Activated CD4-positive, alpha-beta T cell treated with anti-CD3 and anti-CD28 coated beads for 24 hours (primary cell): Measurements from ENCODE around the gene UPF3A.
A peak's percentile ranks its signal among the peaks of the same experiment; 100 is the strongest.
"Not testable (repeated sequence)": the region's sequence is repeated elsewhere in the genome, so short reads cannot be mapped to it uniquely, and the experiment has no call there.

ENCODE experiments used
- DNase-seq, 2 donors: peaks; one replicate each; pipeline ENCODE4 v3.0.0-alpha.2; 2020; ENCODE audit warnings: low read depth in 2 of 2

UPF3A gene

DNA sequence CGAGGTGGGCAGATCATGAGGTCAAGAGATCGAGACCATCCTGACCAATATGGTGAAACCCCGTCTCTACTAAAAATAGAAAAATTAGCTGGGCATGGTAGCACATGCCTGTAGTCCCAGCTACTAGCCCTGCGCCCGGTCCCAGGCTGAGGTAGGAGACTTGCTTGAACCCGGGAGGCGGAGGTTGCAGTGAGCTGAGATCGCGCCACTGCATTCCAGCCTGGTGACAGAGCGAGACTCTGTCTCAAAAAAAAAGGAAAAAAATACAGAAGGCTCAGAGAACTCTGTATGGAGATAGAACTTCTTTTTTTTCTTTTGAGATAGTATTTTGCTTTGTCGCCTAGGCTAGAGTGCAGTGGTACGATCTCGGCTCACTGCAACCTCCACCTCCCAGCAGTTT, 17.1 kb upstream of the UPF3A start:
- not testable (repeated sequence) for DNase-seq

GRCh38 chr13:114264886-114265611, 16.4 kb upstream of the UPF3A start:
- no peak for DNase-seq

DNA sequence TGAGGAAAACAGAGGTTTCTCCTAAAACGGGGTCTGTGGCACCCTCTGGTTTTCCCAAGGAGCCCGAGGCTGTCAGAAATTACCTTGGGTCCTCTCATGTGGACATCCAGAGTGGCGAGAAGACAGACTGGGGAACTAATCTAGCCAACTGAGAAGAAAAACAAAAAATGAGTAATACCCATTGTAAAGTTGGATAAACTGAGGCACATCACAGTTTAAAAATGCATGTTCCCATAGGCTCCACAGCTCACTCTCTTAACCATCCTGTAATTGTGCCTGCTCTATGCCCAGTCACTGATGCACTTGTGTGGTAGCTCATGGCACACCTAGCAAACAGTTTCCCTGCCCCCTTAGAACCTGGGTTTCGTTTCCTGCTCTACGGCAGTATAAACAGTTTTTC, 15.2 kb upstream of the UPF3A start:
- no peak for DNase-seq

- DNase-seq, result no peak
Observed at GRCh38 chr13:114268344-114269280, 12.8 kb upstream of the UPF3A start.

- DNase-seq, result no peak
Observed at GRCh38 chr13:114269281-114269770, 12.1 kb upstream of the UPF3A start.

- no peak for DNase-seq
Observed at GRCh38 chr13:114272977-114273376, 8.4 kb upstream of the UPF3A start.

DNA sequence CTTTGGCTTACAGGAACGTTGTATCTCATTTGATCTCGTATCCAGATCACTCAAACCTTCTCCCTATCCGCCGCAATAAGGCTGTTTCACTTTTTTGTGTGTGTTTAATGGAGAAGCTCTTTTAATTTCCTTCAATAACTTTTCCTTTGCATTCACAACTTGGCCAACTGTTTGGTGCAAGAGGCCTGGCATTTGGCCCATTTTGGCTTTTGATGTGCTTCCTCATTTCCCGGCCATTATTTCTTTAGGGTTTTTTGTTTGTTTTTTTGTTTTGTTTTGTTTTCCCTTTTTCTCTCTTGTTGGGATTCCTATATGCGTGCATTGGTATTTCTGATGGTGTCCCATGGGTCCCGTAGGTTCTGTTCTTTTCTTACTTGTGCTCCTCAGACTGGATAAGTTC, 6.1 kb upstream of the UPF3A start:
- DNase-seq, result no peak

DNA sequence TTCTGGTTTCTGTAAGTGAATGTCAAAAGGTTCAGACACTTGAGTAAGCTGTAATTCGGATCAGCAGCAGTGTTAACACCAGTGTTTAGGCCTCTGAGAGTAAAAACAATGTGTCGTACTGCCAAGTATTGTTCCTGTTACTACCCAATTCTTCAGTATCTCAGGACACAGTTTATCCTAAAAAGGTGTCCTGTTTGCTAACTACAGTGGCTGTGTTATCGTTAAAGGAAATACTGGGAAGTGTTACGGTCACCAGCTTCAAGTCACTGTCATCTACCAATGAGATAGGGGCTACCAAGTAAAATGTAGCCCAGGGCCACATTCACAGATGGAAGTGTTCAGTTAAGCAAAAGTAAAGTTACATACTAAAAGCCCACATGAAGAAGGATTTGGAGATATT, 2.3 kb upstream of the UPF3A start:
- no peak for DNase-seq

DNA sequence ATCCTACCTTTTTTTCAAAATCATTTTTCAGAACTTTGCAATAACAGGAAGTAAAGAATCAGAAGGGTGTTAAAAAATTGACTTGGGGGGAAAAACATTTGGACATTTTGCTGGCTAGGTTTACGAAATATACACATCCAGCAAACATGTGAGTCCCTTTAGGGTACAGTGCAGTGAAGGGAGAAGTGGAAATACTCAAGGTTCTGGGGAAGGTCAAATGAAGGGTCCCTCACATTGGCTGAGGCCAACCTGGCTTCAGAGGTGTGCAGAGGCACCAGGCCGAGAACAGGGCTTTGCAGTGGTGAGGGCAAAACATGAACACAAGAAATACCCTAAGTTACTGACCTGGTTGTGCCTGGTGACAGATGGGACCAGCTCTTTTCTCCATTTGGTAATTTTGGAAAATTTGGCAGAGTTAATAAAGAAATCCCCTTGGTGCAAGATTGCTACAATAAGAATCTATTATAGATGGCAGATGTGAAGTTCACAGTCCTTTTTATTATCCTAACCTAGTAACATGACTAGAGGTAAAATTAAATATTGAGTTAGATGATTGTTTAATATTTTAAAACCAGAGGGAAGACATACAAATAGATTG, 1.5 kb upstream of the UPF3A start:
- no peak for DNase-seq

DNA sequence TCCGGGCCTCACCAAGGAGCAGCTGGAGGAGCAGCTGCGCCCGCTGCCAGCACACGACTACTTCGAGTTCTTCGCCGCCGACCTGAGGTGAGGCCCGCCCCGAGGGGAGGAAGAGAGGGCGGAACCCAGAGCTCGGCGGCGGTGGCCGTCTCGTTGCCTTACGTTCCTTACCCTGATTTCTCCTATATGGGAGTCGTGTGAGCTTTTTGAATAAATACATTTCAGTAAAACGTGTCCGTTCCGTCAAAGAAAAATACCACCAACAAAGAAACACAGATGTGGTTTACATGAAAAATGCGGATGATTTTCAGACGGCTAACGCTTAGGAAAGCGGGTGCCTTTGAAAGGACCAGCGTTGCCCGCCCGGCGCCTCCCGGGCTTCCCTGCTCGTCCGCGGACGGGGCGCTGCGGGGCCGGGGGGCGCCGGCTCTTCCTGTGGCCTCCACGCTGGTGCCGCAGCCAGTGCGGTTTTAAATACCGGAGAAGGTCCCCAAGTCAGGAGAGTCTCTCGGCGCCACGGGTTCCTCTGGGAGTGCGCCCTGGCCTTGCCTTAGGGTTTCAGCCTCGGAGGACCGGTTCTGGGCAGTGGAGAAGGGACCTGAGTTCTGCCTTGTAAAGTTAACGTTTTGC, 755 bp downstream of the UPF3A start:
- peak; percentile 17 to 53 for DNase-seq

GRCh38 chr13:114283576-114283975, 2.2 kb downstream of the UPF3A start:
- no peak for DNase-seq

DNA sequence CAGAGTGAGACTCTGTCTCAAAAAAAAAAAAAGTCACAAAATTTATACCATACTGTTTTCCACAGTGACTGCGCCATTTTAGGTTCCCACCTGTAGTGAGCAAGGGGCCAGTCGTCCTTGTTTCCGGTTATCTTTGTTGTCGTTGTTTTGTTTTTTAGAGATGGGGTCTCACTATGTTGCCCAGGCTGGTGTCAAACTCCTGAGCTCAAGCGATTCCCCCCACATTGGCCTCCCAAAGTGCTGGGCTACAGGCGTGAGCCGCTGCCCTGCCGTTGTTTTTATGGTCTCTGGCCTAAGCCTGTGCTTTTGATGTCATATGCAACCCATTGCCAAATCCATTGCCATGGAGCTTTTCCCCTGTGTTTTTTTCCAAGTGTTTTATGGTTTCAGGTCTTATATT, 3.3 kb downstream of the UPF3A start:
- DNase-seq, result no peak

DNA sequence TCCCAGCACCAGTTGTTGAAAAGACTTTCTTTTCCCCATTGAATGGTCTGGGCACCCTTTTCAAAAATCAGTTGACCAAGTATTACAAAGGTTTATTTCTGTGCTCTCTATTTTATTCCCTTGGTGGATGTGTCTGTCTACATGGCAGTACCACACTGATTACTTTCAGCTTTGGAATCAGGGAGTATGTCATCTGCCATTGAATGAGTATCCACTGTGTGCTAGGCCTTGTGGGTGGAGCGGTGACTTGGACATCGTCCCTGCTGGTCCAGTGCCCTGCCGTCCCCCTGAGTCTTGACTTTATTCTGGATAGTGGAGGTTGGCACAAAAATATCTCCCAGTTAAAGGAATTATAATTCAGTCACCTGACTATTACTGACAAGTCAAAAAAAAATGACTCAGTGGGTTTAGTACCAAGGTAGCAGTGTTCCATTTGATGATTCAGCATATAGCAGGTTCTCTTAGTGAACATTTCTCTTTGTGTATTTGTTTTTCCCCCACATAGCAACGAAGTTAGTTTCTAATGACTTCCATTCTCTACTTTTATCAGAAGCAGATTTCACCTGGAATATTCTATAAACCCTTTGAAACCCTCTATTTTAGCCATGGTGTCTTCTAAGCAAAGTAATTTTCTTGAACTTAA, 3.9 kb downstream of the UPF3A start:
- DNase-seq, result no peak

DNA sequence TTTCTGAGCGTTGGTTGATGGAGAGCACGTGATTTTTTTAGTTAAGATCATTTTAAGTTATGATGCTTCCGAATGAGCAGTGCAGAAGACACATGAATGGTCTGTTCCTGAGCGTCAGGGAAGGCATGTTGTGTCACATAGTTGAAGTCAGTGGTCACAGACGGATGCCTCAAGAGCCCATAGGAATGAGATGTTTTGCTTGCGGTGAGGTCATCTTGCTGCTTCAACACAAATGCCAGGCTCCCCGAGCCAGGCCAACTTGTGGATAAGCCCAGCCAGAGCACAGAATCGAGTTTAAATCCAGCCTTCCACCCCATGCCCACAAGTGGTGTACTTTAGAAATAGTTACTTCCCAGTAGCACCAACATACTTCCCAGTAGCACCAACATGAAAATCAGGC, 5.4 kb downstream of the UPF3A start:
- DNase-seq, result no peak

DNA sequence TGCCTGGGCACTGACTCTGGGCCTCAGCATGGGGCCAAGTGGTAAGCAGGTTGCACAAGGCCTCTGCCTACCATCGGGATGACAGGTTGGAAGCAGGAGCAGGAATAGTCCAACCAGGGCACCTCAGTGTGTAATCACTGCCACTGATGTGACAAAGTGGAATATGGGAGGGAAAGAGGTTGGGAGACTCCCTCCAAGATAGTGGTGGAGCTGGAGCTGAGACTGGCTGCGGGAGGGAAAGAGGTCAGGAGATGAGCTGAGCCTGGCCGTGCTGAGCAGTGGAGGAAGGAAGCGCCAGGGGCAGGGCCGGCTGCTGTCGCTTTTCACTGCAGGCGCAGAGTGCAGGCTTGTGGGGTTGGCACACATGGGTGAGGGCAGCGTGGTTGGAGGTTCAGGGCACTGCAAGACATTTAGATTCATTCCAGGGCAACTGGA, 6.8 kb downstream of the UPF3A start:
- no peak for DNase-seq

GRCh38 chr13:114296448-114296847, 15.0 kb downstream of the UPF3A start:
- DNase-seq, result no peak

GRCh38 chr13:114296902-114297301, 15.5 kb downstream of the UPF3A start:
- DNase-seq, result no peak

- DNase-seq, result no peak
Observed at GRCh38 chr13:114298866-114299265, 17.5 kb downstream of the UPF3A start.

DNA sequence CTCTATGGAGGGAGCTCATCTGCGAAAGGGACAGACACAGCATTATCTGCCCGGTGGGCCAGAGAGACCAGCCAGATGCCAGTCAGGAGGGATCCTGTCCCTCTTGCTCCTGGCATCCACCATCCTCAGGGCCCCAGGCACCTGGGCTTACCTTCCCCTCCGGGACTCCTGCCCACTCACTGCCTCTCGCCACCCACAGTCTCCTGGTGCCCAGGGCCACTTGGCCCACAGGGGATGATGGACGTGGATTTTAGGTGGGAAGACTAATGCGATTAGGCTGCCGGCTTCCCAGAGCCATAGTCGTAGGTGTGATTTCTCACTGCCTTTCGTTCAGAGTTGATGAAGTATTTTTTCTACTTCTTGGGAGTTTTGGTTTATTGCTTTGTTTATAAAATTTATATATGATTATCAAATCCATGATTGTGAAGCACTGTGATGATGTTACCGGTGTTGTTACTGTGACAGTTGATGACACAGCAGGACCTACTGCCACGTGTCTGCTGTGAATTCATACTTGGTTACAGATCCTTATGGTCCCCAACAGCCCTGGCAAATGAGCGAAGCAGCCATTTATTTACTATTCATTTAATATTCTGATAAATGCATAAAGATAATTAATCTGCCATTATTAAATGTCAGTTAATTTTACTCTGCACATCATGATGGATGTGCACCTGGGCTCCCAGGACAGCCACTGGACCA, 18.4 kb downstream of the UPF3A start:
- DNase-seq, result no peak

GRCh38 chr13:114303700-114304327, 22.4 kb downstream of the UPF3A start:
- DNase-seq, result no peak
